Activated gamma-delta T cell treated with Interleukin-2 at 50 U/mL for 16 hours (primary cell): ENCODE measurements around the gene FRMD5.

Experiments used
- DNase-seq: peaks from one replicate; pipeline ENCODE4 v3.0.0-alpha.2; 2020

FRMD5 gene

DNA sequence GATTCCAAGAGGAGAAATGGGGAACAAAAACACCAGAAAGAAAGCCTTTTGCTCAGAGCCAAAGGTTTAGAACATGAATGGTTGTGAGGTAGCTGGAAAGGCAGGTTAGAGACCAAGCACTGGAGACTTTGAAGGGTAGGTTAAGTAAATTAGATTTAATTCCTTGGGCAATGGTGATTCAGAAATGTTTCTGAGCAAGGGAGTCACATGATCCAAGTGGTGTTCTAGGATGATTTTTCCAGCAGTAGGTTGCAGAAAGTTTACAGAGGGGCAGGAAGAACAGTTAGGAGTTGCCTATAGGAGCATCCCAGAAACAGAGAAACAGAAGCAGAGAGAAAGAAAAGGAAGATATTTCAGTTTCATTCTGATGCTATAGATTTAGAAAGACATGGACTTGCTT, 228.4 kb downstream of the FRMD5 start:
- no peak for DNase-seq

DNA sequence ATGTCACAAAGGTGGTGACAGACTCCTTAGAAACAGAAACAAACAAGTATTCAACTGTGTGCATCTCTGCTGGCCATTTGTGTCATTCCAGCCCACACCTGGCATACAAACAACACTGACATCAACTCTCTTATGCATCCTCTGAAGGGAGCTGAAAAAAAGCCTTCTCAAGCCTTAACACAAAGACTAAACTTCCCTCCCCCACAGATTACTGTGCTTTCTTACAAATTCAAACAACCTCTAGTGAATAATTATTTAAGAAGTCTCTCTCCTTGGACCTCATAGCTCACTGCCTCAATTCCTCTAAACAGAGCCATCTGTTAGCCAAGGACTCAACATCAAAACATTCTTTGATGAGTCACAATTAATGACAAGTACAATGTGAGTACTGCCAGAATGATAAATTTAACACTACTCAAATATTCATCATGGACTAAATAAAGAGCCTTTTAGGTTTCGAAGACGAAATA, 236.2 kb downstream of the FRMD5 start:
- no peak for DNase-seq

- no peak for DNase-seq
These were observed 237.3 kb downstream of the FRMD5 start for GRCh38 chr15:43957724-43958123.

- DNase-seq = no peak
These were observed 239.9 kb downstream of the FRMD5 start for GRCh38 chr15:43955140-43955539.

DNA sequence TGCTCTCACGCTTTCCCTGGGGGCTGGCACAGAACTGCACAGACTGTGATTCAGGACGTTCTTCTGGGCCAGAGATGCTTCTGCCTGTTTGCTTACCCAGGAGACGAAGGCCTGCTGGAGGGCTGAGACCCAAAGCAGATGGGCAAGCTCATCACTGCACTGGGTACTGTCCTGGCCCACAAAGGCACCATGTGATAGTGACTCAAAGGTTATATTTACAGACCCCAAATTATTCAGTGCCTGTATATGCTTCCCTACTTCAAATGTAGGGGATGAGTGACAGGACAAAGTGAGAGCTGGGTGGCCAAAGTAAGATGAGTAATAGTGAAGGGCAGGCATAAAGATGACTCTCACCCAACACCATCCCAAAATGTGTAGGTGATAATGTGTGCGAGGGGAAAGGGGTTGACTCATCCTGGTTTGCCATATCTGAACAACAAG, 240.9 kb downstream of the FRMD5 start:
- no peak for DNase-seq

- DNase-seq = no peak
These were observed 241.7 kb downstream of the FRMD5 start for GRCh38 chr15:43953402-43953801.

GRCh38 chr15:43950531-43950930, 244.5 kb downstream of the FRMD5 start:
- DNase-seq = no peak

GRCh38 chr15:43948691-43949325, 246.3 kb downstream of the FRMD5 start:
- DNase-seq = no peak

- no peak for DNase-seq
These were observed 251.6 kb downstream of the FRMD5 start for GRCh38 chr15:43943511-43943910.

- no peak for DNase-seq
These were observed 252.9 kb downstream of the FRMD5 start for GRCh38 chr15:43942194-43942593.

DNA sequence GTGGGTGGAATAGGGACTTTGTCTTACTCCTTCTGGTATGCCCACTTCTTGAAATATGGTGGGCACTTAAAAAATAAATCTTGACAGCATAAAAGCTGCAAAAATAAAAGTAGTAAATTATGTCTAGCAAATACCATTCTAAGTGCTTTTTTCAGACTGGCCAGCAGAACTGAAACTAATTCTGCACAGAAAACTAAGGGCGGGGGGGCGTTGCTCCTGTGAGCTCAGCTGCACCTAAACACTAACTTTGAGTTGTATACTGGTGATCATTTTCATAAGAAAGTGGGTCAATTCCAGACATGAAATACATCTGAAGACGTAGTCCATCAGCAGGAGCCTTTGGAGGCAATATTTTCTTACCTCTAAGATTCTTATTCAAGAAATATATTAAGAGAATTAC, 253.5 kb downstream of the FRMD5 start:
- DNase-seq = no peak

DNA sequence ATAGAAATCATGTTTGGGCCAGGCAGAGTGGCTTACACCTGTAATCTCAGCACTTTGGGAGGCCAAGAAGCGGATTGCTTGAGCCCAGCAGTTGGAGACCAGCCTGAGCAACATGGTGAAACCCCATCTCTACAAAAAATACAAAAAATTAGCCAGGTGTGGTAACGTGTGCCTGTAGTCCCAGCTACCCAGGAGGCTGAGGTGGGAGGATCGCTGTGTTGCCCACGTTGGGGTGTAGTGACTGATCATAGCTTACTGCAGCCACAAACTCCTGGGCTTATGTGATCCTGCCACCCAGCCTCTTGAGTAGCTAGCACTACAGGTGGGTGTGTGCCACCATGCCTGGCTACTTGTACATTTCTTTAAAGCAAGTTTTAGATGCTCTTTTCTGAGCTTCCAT, 254.0 kb downstream of the FRMD5 start:
- no peak for DNase-seq

DNA sequence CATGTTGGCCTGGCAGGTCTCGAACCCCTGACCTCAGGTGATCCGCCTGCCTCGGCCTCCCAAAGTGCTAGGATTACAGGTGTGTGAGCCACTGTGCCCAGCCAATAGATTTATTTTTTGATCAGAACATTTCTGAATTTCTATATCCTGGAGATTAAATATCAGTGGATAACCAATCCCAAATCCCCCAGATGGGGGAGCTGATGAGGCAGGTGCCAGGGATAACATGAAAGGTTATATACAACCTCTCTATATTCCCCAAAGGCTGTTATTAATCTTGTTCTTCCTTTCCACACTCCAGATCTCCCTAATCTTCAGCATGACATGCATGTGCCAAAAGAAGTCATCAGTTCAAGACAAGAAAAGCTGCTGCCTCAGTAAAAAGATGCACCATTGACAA, 256.0 kb downstream of the FRMD5 start:
- DNase-seq = no peak

GRCh38 chr15:43934480-43934879, 260.6 kb downstream of the FRMD5 start:
- no peak for DNase-seq

- no peak for DNase-seq
These were observed 262.2 kb downstream of the FRMD5 start for GRCh38 chr15:43932907-43933306.

DNA sequence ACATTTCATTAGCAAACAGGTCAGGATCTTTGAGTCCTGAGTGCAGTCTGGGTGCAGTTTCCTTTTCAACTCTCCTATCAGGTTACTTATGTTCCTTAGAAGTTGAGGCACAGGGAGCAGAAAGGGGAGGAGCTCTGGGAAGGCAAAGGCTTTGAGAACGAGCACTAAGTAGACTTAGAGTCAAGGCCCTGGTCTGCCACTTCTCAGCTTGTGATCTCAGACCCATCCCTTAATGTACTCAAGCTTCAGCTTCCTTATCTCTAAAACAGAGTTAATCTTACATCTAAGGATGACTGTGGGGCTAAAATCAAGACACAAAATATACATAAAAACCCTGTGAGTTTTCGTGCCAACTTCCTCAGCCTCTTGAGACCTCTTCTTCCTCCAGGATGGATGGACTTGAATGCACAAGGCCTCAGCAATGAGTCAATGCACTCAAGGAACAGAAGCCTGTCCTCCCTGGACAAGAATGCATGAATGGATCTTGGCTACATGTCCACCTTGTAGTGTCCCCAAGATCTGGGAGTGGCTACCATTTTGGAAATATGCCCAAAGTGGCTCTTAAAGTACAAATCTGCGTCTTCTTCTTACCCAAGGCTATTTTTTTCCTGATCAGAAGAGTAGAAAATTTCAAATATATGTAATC, 263.2 kb downstream of the FRMD5 start:
- no peak for DNase-seq

- no peak for DNase-seq
These were observed 264.0 kb downstream of the FRMD5 start for GRCh38 chr15:43931119-43931518.

- no peak for DNase-seq
These were observed 264.5 kb downstream of the FRMD5 start for GRCh38 chr15:43930556-43930955.

DNA sequence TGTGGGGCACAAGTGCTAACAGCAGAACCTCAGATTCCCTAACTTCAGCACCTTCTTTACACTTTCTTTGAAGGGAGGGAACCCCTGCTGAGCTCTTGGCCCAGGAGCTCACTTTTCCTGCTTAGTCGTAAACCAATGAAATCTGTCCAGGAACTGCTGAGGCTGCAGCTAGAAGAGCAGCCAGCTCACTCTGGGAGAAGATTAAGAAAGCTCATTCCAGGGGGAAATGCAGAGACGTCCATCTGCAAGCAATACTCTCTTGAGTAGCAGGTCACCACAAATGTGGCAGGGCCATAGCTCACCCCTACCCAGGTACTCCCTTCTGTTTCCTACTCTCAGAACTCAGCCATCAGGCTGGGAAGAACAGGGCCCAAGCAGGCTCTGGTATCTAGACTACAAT, 265.0 kb downstream of the FRMD5 start:
- no peak for DNase-seq

DNA sequence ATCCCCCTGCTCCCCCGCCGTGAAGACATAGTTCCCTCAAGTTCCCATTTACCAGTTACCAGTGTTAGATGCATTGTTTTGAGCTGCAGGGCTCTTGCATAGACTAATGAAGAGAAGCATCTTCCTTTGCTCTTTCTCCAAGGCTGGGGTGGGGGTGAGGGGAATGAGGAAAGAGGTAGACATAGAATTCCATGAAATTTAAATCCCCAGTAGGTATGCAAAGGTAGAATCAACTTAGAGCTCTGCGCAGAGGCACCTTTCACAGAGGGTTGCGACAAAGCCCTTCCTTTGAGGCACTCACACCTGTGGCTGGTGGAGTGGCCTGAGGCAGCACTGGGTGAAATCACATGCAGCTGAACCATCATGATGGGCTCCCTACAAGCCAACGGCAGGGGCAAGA, 266.9 kb downstream of the FRMD5 start:
- DNase-seq = no peak

DNA sequence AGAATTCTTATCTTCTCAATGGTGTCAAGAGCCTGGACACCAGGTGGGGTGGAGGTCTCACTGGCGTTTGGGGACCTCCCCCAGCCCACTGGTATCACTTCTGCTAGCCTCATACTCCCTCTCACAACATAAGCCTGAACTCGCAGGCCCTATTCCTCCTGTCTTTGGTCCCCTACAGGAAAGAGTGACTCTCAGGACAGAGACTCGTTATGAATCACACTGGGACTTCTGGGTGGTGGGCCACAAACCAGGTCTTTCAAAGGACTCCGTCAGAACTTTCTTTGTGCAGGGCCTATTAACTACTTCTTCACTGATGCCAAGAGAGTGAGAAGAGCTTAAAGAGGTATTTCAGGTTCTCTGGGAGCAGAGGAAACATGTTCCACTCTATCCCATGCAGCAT, 267.9 kb downstream of the FRMD5 start:
- DNase-seq = no peak

DNA sequence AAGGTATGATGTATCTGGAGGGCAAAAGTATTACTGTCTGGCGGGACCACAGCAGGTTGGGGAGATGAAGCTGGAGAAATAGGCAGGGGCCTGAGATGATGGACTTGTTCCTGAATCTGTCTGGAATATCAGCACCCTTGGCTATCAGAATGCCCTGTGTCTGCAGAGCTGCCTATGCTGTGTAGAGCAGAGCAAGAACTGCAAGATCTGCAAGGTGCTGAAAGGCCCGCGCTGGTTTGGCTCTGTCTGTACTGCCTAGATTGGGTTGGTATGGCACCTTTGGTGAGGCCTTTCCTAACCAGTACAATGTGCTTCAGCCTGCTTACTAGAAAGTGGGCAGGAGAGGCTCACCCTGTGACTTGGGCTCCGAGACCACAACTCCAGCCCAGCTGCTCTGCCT, 271.5 kb downstream of the FRMD5 start:
- DNase-seq = no peak

DNA sequence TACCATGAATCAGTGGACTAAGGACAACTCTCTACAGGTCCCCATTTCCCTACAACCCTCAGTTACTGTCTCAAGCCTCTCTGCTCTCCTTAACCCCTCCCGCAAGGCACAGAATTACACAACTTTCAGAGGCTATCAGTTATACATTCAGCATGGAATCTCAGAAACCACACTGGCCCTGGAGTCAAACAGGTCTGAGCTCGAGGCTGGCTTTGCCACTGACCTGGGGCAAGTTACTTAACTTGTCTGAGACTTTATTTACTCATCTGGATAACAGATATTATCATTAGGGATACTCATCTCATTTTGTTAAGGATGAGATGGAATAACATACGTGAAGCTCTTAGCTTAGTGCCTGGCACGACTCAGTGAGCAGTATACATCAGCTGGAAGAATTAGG, 273.1 kb downstream of the FRMD5 start:
- DNase-seq = no peak

- no peak for DNase-seq
These were observed 274.3 kb downstream of the FRMD5 start for GRCh38 chr15:43920815-43921214.

- DNase-seq = no peak
These were observed 274.8 kb downstream of the FRMD5 start for GRCh38 chr15:43920254-43920600.
